NCI-H2196 treated with DMSO at 0.1 percent for 48 hours (cell line): ENCODE measurements around the gene GOLGA6B.
"Not testable (repeated sequence)": the region's sequence is repeated elsewhere in the genome, so short reads cannot be mapped to it uniquely, and the experiment has no call there.

Source experiments
- DNase-seq: peaks from one replicate; lab custom pipeline; 2025; ENCODE audit not compliant: unreplicated experiment; lab: John Stamatoyannopoulos, UW

GOLGA6B gene, protein sequence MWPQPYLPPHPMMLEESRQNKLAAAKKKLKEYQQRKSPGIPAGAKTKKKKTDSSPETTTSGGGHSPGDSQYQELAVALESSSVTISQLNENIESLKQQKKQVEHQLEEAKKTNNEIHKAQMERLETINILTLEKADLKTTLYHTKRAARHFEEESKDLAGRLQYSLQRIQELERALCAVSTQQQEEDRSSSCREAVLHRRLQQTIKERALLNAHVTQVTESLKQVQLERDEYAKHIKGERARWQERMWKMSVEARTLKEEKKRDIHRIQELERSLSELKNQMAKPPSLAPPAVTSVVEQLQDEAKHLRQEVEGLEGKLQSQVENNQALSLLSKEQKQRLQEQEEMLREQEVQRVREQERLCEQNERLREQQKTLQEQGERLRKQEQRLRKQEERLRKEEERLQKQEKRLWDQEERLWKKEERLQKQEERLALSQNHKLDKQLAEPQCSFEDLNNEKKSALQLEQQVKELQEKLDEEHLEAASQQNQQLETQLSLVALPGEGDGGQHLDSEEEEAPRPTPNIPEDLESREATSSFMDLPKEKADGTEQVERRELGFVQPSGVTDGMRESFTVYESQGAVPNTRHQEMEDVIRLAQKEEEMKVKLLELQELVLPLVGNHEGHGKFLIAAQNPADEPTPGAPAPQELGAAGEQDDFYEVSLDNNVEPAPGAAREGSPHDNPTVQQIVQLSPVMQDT

DNA sequence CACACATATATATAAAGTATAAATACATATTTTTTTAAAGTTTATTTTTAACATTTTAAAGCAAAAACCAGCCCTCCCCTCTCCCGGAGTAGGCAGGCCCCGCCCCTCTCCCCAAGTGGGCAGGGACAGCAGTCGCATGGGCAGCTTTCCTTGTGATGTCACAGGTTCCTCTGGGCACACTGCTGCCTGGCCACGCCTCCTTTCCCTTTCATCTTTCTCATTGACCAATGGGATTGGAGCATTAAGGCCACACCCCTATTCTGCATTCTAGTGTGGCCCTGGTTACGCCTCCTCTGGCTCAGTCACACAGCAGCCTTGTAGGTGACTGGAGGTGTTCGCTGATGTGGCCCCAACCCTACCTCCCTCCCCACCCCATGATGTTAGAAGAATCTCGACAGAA is at the start of gene GOLGA6B:
GOLGA6B (plus strand) TSS at position 301 of the 400 bp plus-strand sequence; CDS start at position 342, 41 bp downstream.
- not testable (repeated sequence) for DNase-seq

- DNase-seq = no peak
Measured at GRCh38 chr15:72604794-72605193, 49.7 kb upstream of the GOLGA6B start.

DNA sequence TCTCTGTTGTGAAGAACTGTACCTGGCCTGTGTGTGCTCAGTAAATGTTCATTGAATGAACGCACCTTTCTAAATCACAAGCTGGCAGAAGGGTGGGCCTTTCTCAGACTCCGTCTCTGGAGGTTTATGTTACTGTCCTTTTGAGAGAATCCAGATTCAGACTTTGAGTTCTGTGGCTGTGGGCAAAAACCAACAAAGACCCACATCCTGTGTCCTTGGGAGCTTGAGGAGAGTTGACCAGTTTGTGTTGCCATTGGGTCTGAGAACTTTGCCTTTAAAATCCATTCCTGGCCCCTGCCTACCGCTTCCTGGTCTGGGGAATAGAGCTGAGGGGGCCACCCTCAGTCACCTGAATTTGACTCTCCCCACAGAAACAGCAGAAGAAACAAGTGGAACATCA is 46.4 kb upstream of the GOLGA6B start:
- not testable (repeated sequence) for DNase-seq

- no peak for DNase-seq
Measured at GRCh38 chr15:72609862-72610261, 44.6 kb upstream of the GOLGA6B start.

DNA sequence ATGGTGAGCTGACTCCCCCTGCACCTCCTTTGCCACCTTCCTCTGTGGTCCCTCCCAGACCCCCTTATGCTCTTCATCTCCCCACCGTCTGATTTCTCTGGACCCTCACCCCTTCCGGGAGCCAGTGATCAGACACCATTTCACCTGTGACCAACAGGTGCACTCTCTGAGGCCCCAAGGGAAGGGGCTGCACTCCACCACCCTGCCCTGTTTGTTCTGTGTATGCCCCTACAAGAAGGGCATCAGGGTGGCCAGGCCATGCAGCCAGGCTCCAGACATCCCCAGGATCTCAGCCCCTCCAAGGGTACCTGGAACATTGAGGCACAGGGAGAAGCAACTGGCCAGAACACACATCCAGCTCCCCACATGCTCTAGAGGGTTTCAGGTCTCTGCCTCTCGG is 42.2 kb upstream of the GOLGA6B start:
- not testable (repeated sequence) for DNase-seq

- DNase-seq = no peak
Measured at GRCh38 chr15:72614810-72615532, 39.5 kb upstream of the GOLGA6B start.

DNA sequence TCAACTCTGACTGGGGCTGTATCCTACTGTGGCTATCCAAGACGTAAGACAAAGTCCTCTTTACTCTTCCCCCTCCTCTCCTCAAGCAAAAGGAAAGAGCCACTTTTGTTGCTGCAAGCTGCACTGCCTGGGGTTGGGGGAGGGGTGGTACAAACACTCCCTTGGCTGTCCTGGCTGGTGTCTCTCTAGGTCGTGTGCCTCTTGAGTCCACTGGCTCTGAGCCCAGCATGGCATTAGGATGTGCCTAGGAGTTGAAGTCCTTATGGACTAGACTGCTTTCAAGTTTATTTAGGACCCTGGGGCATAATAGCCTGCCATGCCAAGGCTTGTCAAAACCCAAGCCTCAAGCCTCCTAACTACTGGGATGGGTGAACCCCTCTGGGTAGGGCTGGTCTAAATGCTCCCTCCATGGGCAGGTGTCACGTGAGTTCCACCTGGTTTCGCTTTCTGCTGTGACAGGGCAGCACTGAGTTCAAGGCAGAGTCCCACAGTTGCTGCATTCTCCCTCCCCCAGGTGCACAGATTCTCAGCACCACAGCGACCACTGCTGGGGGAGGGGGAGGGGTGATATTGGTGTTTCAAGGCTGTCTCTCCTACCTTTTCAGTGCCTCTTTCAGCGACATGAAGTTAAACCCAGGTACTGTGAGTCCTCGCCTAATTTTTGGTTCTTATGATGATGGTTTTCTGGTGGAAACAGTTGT is 38.8 kb upstream of the GOLGA6B start:
- peak; percentile 42 for DNase-seq

GRCh38 chr15:72616491-72617210 is 37.8 kb upstream of the GOLGA6B start:
- DNase-seq = no peak

DNA sequence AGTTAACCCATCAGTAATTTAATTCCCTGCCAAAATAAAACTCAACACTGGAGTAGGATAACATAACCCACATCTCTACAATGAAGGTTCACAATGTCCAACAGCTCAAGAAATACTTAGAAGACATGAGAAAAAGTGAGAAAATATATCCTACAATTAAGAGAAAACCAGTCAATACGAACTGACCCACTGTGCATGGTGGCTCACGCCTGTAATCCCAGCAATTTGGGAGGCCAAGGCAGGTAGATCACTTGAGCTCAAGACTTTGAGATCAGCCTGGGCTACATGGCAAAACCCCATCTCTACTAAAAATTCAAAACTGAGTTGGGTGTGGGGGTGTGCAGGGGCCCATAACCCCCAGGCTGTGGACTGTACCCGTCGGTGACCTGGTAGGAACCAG is 30.6 kb upstream of the GOLGA6B start:
- not testable (repeated sequence) for DNase-seq

DNA sequence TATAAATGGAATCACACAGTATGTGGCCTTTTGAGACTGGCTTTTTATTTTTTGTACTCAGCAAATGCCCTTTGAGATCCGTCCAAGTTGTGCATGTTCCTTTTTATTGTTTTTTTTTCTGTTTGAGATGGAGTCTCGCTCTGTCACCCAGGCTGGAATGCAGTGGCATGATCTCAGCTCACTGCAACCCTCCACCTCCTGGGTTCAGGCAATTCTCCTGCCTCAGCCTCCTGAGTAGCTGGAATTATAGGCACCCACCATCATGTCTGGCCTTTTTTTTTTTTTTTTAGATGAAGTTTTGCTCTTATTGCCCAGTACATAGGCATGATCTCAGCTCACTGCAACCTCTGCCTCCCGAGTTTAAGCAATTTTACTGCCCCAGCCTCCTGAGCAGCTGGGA is 28.3 kb upstream of the GOLGA6B start:
- DNase-seq = not testable (repeated sequence)

GRCh38 chr15:72628249-72629067 is 26.0 kb upstream of the GOLGA6B start:
- not testable (repeated sequence) for DNase-seq

DNA sequence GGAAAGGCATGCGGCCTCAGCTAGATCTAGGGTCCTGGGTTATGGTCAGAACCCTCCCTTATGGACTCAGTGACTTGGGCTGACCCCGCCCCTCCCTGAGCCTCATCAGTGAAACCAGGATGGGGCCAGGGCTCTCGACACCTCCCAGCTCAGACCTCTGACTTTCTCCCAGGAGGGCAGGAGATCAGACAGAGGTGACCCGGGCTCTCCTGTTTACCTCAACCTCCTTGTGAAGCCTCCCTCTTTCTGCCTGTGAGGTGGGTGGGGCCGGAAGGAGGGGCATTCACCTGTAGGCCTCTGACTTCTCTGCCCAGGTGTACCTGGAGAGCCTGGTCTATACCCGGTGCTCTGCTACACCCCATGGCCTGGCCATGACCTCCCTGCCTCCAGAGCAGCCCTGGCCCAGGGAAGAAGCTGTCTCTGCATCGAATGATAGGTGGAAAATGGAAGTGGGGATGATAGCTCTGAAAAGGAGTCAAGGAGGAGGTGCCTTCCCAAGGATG is 25.4 kb upstream of the GOLGA6B start:
- not testable (repeated sequence) for DNase-seq

DNA sequence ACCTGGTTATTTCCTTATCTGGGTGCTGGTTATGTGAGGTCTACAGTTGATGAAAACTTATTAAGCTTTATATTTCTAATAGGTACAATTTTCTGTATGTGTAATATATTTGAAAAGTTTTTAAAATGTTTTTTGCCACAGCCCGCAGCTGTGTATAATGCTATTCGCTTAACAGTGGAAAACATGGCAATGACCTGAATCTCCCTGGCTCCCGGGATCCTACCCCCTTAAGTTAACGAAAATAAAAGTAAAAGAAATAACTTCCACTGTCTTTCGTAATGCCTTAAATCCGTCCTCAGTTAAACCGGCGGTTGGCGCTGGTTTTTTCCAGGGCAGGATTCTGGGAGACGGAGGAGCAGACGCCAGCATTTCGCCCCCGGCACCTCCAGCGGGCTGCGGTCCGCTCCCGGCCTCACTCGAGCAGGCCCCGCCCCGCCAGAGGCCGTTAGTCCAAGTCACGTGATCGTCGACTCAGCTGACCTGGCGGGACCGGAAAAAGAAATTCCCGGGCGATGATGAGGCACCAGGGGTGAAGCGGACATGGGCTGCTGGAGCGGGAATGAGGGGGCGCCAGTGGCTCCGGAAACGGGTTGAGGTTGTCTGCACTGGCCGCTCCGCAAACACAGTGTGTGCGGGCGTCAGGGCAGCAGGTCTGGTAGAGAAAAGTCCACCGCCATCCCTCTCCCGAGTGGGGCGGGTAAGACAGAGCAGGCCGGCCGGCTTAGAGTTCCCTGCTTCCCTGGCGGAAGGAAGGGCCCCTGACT is 17.8 kb upstream of the GOLGA6B start:
- DNase-seq = not testable (repeated sequence)

- DNase-seq = not testable (repeated sequence)
Measured at GRCh38 chr15:72639759-72640483, 14.6 kb upstream of the GOLGA6B start.

DNA sequence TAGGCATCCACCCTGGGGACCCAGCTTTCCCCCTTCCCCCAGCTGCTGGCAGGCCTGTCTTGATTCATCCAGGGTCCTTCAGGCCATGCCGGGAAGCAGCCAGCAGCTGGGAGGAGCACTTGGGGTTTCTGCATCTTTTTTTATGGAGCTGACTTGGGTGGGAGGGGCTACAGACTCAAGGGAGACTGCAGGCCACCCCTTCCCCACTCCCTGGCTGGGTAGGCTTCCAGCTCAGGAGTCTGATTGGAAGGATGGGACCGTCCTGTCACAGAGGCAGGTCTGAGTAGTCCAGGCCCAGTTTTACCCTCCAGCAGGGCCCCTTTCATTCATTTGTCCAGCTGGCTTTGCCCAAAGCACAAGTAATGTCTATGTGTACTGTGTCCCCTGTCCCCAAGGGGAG is 12.2 kb upstream of the GOLGA6B start:
- not testable (repeated sequence) for DNase-seq

- not testable (repeated sequence) for DNase-seq
Measured at GRCh38 chr15:72648631-72649253, 5.8 kb upstream of the GOLGA6B start.

GRCh38 chr15:72656014-72656413 is 1.5 kb downstream of the GOLGA6B start:
- DNase-seq = not testable (repeated sequence)
